HepG2 (cell line): Measurements from ENCODE around the gene AADACL4. TPM values are rescaled to one million over a fixed set of nuclear protein-coding genes. Genes with fewer than 3 reads are reported as not detected.

Experiments
- ASH2L ChIP-seq: fragments of 300-600, 200-600 bp; sonication (generic); IDR thresholded peaks from 2 replicates; pipeline ENCODE4 v1.7.0; 2017; ENCODE audit warnings: low read depth, mild to moderate bottlenecking, moderate library complexity, mixed read lengths, low read length; ENCODE audit not compliant: insufficient read length
- ATF7-NPFF ChIP-seq: sonication (generic); formaldehyde crosslinking; IDR thresholded peaks from 2 replicates; pipeline ENCODE4 v1.8.1; 2023; ENCODE audit warnings: mild to moderate bottlenecking, low read depth, missing genetic modification reagents, moderate library complexity
- CEBPB ChIP-seq: IDR thresholded peaks from 2 replicates; pipeline ENCODE4 v1.6.1; 2011; ENCODE audit warnings: low read depth, low read length, improper control_type of control experiment, borderline replicate concordance
- FOXM1 ChIP-seq: sonication (generic); formaldehyde crosslinking; IDR thresholded peaks from 2 replicates; pipeline ENCODE4 v1.5.0; 2020; ENCODE audit warnings: missing genetic modification reagents
- GZF1 ChIP-seq: sonication (generic); formaldehyde crosslinking; IDR thresholded peaks from 2 replicates; pipeline ENCODE4 v1.5.1; 2020; ENCODE audit warnings: mild to moderate bottlenecking, missing genetic modification reagents
- JUN ChIP-seq: sonication (generic); formaldehyde crosslinking; IDR thresholded peaks from 2 replicates; pipeline ENCODE4 v1.4.0; 2020; ENCODE audit warnings: mild to moderate bottlenecking, missing genetic modification reagents
- KDM5B ChIP-seq: sonication (generic); formaldehyde crosslinking; IDR thresholded peaks from 2 replicates; pipeline ENCODE4 v1.4.0; 2020; ENCODE audit warnings: missing genetic modification reagents, mild to moderate bottlenecking, borderline replicate concordance
- NCOA5 ChIP-seq: sonication (generic); formaldehyde crosslinking; IDR thresholded peaks from 2 replicates; pipeline ENCODE4 v1.4.0; 2020; ENCODE audit warnings: missing genetic modification reagents
- NFYB ChIP-seq: sonication (generic); formaldehyde crosslinking; IDR thresholded peaks from 2 replicates; pipeline ENCODE4 v1.4.0; 2020; ENCODE audit warnings: missing genetic modification reagents
- PAWR ChIP-seq: sonication (generic); formaldehyde crosslinking; IDR thresholded peaks from 2 replicates; pipeline ENCODE4 v1.4.0; 2020; ENCODE audit warnings: missing genetic modification reagents, mild to moderate bottlenecking, borderline replicate concordance
- REPIN1 ChIP-seq: sonication (generic); formaldehyde crosslinking; IDR thresholded peaks from 2 replicates; pipeline ENCODE4 v1.8.0; 2022; ENCODE audit warnings: missing genetic modification reagents, low read depth, mild to moderate bottlenecking, borderline replicate concordance
- ZMYM2 ChIP-seq: sonication (generic); formaldehyde crosslinking; IDR thresholded peaks from 2 replicates; pipeline ENCODE4 v1.8.0; 2022; ENCODE audit warnings: mild to moderate bottlenecking, missing genetic modification reagents
- ZNF180 ChIP-seq: sonication (generic); formaldehyde crosslinking; IDR thresholded peaks from 2 replicates; pipeline ENCODE4 v1.4.0; 2020; ENCODE audit warnings: low read depth, missing genetic modification reagents, borderline replicate concordance
- ZNF281 ChIP-seq: sonication (generic); formaldehyde crosslinking; IDR thresholded peaks from 2 replicates; pipeline ENCODE4 v1.4.0; 2020; ENCODE audit warnings: missing genetic modification reagents, borderline replicate concordance
- ZNF431 ChIP-seq: sonication (generic); formaldehyde crosslinking; IDR thresholded peaks from 2 replicates; pipeline ENCODE4 v1.9.0; 2022; ENCODE audit warnings: missing genetic modification reagents, low read depth, mild to moderate bottlenecking, borderline replicate concordance
- ZNF577 ChIP-seq: sonication (generic); formaldehyde crosslinking; IDR thresholded peaks from 2 replicates; pipeline ENCODE4 v1.4.0; 2020; ENCODE audit warnings: mild to moderate bottlenecking, low read depth, missing genetic modification reagents, borderline replicate concordance
- ZSCAN31 ChIP-seq: sonication (generic); formaldehyde crosslinking; IDR thresholded peaks from 2 replicates; pipeline ENCODE4 v1.5.0; 2020; ENCODE audit warnings: low read depth, mild to moderate bottlenecking, missing genetic modification reagents
- polyA plus RNA-seq, 8 experiments: library from polyadenylated mRNA; depleted of rRNA in 3 of 8; stranded (reverse) in 7 of 8; unstranded in 1 of 8; fragments of >200 nt; fragmentation: Illumina TruSeq in 4 of 8; extraction: Trizol in 4 of 8; gene quantifications; 2 replicates each; pipeline versions ENCODE4 v1.2.1 to v1.2.3, GENCODE V29; 2011 to 2016; ENCODE audit warnings: low read depth in 4 of 8, missing spikeins in 1 of 8, mixed read lengths in 1 of 8; ENCODE audit not compliant: insufficient read depth in 1 of 8
- total RNA-seq, 5 experiments: library from RNA; depleted of rRNA; stranded (reverse); fragments of >200 nt; fragmentation: Illumina TruSeq; extraction: Trizol; gene quantifications; 2 replicates each; pipeline ENCODE4 v1.2.3, GENCODE V29; 2016; ENCODE audit warnings: low read depth in 1 of 5
- TF ChIP-seq, protein P1 (sequence below): sonication (generic); formaldehyde crosslinking; IDR thresholded peaks from 2 replicates; pipeline ENCODE4 v1.5.0; 2020; ENCODE audit warnings: missing genetic modification reagents
- TF ChIP-seq, protein P2 (sequence below): sonication (generic); formaldehyde crosslinking; IDR thresholded peaks from 2 replicates; pipeline ENCODE4 v1.9.0; 2021; ENCODE audit warnings: missing genetic modification reagents, borderline replicate concordance
- TF ChIP-seq, protein P3 (sequence below): sonication (generic); formaldehyde crosslinking; IDR thresholded peaks from 2 replicates; pipeline ENCODE4 v1.4.0; 2020; ENCODE audit warnings: mild to moderate bottlenecking, missing genetic modification reagents, borderline replicate concordance

The AADACL4 gene
- total and polyA plus RNA-seq, 2 of the 13 experiments (the other 11 are each of a cell fraction or from before 2014, with no cell fraction given): not detected

DNA sequence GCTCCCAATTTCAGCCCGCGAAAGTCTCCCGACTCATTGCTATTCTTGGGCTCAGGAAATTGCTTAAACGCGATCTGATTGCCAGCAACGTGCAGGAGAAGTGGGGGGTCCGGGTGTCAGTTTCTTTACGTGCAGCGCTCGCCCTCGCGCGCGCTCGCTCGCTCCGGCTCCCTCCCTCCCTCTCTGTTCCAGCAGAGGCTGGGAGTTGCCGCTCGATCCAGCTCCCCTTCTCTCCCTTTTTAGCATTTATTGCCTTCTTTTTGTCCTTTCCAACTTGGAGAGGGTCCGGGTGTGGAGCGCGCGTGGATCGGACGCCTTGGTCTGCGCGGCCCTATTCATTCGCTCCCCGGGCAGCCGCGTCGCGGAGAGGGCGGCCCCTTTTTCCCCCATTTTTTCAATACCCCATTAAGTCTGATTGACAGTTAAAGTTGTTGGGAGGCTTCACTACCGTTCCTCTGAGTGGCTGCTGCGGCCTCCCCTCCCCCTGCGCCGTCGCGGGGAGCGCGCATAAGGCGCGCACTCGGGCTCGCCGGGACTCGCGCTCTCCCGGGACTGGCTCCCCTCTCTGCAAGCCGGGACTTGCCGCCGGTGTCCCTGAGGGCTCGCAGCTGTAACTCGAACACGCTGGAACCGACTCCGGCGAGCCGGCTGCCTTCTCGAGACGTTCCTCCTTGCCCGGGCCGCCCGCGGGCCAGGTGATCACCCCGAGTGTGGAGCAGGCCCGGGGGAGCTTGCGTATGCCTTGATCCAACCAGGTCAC lies 25.8 kb upstream of the AADACL4 start, which contains the start of gene DHRS3 (continued):
- peak; percentile 43 for TF ChIP-seq ASH2L
- peak; percentile 40; the same call in 1 of the 2 replicates for TF ChIP-seq NFYB
- TF ChIP-seq ZNF431 (CRISPR knock-in tag): no peak; the same call in 1 of the 2 replicates
- TF ChIP-seq JUN: 0 out of 2 replicates have a peak, but pooled peaks have one; percentile 23
- no peak for TF ChIP-seq REPIN1 (CRISPR knock-in tag)
- no peak for TF ChIP-seq NCOA5 (CRISPR knock-in tag)
- TF ChIP-seq, protein P1, sequence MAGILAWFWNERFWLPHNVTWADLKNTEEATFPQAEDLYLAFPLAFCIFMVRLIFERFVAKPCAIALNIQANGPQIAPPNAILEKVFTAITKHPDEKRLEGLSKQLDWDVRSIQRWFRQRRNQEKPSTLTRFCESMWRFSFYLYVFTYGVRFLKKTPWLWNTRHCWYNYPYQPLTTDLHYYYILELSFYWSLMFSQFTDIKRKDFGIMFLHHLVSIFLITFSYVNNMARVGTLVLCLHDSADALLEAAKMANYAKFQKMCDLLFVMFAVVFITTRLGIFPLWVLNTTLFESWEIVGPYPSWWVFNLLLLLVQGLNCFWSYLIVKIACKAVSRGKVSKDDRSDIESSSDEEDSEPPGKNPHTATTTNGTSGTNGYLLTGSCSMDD (CRISPR knock-in tag): 0 out of 2 replicates have a peak, but pooled peaks have one; percentile 43
- TF ChIP-seq PAWR: 0 out of 2 replicates have a peak, but pooled peaks have one; percentile 65
- TF ChIP-seq ZNF180 (CRISPR knock-in tag): no peak
- TF ChIP-seq CEBPB: no peak
- no peak for TF ChIP-seq ATF7-NPFF (CRISPR knock-in tag)
- TF ChIP-seq ZNF281 (CRISPR knock-in tag): peak; percentile 85; the same call in 1 of the 2 replicates
- no peak for TF ChIP-seq GZF1
- TF ChIP-seq ZMYM2: no peak
- TF ChIP-seq, protein P2, sequence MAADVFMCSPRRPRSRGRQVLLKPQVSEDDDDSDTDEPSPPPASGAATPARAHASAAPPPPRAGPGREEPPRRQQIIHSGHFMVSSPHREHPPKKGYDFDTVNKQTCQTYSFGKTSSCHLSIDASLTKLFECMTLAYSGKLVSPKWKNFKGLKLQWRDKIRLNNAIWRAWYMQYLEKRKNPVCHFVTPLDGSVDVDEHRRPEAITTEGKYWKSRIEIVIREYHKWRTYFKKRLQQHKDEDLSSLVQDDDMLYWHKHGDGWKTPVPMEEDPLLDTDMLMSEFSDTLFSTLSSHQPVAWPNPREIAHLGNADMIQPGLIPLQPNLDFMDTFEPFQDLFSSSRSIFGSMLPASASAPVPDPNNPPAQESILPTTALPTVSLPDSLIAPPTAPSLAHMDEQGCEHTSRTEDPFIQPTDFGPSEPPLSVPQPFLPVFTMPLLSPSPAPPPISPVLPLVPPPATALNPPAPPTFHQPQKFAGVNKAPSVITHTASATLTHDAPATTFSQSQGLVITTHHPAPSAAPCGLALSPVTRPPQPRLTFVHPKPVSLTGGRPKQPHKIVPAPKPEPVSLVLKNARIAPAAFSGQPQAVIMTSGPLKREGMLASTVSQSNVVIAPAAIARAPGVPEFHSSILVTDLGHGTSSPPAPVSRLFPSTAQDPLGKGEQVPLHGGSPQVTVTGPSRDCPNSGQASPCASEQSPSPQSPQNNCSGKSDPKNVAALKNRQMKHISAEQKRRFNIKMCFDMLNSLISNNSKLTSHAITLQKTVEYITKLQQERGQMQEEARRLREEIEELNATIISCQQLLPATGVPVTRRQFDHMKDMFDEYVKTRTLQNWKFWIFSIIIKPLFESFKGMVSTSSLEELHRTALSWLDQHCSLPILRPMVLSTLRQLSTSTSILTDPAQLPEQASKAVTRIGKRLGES: no peak
- TF ChIP-seq, protein P3, sequence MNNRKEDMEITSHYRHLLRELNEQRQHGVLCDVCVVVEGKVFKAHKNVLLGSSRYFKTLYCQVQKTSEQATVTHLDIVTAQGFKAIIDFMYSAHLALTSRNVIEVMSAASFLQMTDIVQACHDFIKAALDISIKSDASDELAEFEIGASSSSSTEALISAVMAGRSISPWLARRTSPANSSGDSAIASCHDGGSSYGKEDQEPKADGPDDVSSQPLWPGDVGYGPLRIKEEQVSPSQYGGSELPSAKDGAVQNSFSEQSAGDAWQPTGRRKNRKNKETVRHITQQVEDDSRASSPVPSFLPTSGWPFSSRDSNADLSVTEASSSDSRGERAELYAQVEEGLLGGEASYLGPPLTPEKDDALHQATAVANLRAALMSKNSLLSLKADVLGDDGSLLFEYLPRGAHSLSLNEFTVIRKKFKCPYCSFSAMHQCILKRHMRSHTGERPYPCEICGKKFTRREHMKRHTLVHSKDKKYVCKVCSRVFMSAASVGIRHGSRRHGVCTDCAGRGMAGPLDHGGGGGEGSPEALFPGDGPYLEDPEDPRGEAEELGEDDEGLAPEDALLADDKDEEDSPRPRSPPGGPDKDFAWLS (CRISPR knock-in tag): 0 out of 2 replicates have a peak, but pooled peaks have one; percentile 43
- TF ChIP-seq KDM5B (CRISPR knock-in tag): peak; percentile 53
- TF ChIP-seq ZNF577: no peak
- no peak for TF ChIP-seq FOXM1
- TF ChIP-seq ZSCAN31: peak; percentile 13; the same call in 1 of the 2 replicates
